ENCODE data around the gene GOLIM4.
"Not testable (repeated sequence)": the region's sequence is repeated elsewhere in the genome, so short reads cannot be mapped to it uniquely, and the experiment has no call there.

GOLIM4 gene

DNA sequence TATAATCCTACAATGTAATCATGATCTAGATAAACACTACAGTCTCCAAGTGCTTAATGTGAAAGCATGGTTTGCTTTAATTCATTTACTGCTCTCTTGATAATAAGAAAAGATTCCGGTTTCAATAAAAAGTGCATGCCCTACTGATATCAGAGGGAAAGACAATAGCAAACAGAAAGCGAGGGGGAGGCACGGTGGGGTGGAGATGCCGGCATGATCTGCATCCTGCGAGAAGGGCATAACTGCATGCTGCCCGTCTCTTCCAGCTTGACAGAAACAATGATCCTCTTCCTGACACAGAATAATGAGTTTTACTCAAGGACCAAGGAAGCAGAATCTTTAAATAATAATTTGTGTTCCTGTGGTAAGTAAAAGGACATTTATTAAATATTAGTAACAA is 51.7 kb downstream of the GOLIM4 start:
- DNase-seq: no peak

DNA sequence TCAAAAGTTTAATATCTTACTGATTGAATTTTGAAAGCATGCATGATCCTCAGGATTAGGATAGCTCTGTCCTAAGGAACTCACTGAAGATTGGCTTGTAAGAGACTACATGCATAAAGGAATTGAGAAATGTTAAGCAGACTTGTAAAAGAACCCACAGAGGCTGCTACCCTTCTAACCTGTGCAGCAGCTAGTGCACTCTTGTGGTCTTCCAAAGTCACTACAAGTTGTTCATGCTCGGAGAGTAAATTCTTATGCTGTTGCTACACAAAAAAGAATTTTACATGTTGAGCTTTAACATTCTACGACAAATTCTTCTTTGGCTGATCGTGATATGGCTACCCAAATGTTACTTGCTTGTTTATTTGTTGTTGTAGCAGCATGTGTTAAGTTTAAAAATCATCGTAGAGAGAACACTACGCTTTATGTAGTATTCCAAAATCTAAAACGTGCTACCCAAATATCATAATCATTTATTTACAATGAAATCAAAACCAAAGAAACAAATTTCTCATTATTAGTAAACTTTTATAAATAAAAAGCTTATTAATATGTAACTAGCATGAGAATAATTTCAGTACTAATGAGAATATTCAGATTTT is 55.0 kb downstream of the GOLIM4 start:
- no peak for DNase-seq

DNA sequence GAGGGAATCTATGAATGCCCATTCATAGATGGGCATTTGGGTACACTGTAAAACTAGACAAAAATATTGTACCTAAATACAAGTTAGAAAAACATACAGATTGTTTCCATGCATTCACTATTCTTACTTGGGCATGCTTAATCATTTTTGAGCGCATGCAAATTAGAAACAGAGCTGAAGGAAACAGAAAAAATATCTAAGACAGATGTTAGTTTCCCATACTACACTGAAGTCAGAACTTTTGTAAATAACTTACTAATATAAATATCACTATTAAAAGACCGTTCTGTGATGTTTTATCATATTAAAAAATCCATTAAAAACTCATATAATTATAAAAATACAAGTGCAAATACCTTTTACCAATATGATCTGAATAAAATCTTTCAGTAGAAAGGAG is 58.7 kb downstream of the GOLIM4 start:
- no peak for DNase-seq

DNA sequence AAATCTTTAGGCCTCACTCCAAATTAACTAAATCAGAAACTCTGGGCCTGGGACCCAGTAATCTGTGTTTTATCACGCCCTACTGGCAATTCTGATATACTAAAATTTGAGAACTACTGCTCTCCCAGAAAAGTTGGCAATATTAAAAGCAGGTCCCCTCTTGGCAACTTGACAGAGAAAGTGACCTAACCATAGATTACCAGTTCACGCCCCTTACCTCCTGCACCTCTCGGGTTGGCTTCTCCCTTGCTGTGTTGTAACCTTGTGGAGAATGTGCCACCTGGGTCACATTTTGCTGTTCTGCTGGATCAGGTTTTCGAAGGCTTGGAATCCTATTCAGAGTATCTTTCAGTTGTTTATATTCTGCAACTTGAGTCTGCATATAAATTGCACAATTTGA is 59.1 kb downstream of the GOLIM4 start:
- DNase-seq: no peak

DNA sequence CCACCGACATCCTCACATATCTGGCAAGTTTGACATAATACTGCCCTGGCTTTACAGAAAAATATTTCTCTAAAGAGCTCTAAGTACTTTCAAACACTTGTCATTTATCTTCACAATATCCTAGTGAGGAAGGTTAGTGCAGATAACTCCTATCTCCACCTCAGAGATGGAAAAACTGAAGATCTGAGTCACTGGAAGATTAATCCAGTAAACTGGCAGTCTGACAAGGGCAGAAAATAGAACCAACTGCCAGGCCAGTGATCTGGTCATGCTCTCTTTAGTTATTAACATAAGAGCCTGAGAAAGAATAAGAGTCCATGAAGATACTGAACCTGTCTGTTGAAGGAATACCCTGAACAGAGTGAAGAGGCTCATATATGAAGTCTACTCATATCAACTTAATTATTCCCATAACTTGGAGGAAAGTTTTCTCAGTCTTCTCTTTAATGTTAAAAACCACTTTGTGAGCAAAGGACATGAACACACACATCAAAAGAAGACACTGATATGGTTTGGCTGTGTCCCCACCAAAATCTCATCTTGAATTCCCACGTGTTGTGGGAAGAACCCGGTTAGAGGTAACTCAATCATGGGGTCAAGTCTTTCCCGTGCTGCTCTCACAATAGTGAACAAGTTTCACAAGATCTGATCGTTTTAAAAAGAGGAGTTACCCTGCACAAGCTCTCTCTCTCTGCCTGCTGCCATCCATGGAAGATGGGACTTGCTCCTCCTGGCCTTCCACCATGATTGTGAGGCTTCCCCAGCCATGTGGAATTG is 61.4 kb downstream of the GOLIM4 start:
- DNase-seq: no peak

DNA sequence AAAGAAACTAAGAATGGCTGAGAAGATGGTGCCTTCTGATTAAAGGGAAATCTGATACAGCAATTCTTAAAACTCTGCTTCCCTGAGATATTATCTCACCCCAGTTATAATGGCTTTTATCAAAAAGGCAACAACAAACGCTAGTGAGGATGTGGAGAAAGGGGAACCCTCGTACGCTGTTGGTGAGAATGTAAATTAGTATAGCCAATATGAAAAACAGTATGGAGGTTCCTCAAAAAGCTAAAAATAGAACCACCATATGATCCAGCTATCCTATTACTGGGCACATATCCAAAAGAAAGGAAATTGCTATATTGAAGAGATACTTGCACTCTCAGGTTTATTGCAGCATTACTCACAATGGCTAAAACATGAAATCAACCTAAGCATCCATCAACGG is 65.1 kb downstream of the GOLIM4 start:
- DNase-seq: no peak

DNA sequence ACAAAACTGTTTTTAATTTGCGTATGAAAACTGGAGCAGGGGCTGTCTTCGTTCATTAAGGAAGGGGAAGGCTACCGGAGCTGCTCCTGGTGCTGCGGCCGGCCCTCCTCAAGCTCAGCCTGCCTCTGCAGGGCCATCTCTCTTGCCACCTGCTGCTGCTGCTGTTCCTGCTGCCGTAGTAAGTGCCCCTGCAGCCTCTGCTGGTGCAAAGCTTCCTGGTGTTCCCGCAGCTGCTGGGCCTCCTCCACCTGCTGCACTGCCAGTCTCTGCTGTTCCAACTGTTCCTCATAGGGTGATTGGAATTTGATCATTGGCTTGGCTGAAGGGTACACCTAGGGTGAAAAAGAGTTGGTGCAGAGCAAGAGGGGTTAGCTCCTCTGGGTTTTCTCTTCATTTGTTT is 66.0 kb downstream of the GOLIM4 start:
- no peak for DNase-seq

DNA sequence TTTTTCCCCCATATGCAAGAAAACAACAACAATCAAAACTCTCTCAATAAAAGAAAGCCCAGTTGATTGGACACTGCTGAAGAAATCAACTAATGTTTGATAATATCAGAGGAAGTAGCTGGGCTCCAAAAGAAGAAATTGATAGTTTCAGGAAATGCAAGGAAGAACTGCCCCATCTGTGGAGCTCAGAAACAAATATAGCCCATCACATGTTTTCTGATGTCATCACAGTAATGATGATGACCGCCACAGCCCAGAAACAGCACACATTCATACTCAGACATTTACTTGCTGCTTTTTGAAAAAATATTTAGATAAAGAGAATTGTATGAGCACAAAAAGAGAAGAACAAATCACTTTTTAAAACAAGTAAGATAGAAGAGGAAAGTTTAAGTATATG is 67.6 kb downstream of the GOLIM4 start:
- no peak for DNase-seq

DNA sequence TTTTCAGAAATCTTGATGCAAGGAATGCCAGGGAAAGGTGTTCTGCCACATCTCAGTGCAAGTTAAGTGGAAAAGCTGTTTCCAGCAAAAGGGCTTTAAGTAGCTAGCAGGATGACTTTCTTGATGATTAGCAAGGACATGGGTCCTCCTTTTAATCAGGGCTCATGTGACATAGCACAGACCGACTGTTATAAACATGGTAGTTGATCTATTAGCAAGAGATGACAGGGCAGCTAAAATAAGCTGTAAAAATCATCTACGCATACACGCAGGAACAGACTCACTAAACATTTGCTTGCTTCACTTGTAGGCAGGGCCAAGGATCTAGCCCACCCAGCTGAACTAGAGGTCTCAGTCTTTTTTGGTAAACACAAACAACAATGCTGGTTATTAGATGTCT is 69.0 kb downstream of the GOLIM4 start:
- DNase-seq: no peak

DNA sequence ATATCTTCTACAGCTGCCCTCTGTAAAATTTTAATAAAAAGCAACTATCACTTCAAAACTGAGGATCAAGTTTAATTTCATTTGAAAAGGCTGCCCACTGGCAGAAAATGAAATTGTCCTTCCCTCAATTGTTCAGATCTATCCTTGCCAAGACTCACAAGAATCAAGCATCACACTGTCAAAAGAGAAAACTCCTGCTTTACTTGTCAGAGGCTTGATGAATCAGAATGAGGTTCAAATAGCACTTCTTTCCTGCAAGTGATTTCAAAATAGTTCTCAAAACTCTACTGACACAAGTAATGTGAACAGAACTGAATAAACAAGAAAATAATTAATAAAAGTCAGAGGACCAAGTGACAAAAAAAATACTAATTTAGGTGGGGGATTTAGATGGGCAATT is 70.6 kb downstream of the GOLIM4 start:
- DNase-seq: no peak

DNA sequence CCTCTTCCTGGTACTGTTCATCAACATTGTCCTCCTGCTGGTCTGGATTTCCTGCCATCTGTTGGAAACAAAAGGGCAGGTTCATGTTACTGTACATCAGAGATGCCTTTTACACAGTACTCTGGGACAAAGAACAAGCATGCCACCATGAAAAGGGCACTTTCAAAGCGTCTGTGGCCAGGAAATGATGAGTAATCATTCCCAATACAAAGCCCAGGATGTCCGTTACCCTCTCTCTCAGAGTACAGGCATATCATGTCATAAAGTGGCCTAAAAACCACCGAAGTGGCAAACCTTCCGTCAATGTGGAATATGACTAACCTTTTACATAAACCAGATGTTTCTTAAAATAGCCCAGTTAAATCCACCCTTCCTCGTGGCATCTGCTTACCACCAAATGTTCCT is 71.2 kb downstream of the GOLIM4 start:
- DNase-seq: no peak

DNA sequence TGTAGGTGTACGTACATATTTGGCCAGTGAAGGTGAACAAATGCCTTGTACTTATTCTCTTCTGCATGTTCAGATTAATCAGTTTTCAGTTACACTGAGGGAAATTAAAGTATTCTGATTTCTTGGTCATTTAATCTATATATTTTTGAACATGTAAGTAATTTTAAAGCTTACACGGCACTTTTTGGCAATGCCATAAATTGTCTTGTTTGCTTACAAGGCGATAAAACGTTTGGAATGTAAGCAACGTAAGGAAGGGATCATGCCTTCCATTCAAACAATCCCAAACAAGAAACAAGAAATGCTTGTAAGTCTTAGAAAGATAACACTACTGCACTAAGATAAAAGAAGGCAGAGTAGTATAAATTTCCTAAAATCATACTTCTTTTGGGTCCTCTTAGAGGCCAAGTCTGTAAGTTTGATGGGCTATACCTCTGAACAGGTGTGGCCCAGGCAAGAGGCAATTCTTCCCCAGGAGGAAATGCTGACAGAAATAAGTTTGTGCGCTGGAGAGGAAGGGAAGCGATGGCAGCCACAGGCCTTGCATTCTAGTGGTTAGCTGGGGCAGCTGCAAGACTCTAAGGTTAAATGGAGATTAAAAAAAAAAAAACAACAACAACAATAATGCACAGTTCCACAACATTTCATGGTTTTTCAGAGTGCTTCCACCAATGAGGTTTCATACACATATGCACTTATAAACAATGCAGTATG is 73.8 kb downstream of the GOLIM4 start:
- DNase-seq: no peak

DNA sequence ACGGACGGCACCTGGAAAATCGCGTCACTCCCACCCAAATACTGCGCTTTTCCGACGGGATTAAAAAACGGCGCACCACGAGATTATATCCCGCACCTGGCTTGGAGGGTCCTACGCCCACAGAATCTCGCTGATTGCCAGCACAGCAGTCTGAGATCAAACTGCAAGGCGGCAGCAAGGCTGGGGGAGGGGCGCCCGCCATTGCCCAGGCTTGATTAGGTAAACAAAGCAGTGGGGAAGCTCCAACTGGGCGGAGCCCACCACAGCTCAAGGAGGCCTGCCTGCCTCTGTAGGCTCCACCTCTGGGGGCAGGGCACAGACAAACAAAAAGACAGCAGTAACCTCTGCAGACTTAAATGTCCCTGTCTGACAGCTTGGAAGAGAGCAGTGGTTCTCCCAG is 84.4 kb downstream of the GOLIM4 start:
- DNase-seq: not testable (repeated sequence)

DNA sequence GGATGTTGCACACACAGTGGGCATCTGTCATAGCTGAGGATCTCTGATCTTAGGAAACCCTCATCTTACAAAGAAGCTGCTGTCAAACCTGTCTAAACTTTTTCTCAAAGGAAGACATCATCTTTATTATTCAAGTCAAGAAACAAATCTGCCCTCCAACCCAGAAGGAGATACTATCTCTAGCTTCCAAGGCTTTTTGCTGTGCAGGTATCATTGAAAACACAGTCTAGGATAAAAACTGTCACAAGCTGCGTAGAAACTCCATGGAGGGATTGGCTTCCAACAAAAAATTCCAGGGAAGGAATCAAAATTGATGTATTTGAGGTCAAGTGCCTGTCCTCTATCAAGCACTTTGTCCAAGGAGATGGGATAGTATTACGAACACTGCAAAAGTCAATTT is 89.1 kb downstream of the GOLIM4 start:
- no peak for DNase-seq

DNA sequence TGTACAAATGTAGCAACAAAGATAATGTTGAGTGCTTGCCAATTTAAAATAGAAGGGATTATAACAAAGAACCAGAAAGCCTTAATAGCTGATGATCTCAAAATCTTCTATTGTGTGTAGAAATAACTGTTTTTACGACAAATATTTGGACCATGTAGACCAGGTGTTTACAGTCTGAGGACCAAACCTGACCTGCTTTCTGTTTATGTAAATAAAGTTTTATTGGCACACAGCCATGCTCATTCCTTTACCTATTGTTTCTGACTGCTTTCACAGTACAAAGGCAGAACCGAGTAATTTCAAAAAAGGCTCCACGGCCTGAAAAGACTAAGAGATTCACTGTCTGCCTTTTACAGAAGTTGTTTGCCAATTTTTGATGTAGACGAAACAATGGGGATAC is 91.8 kb downstream of the GOLIM4 start:
- no peak for DNase-seq

DNA sequence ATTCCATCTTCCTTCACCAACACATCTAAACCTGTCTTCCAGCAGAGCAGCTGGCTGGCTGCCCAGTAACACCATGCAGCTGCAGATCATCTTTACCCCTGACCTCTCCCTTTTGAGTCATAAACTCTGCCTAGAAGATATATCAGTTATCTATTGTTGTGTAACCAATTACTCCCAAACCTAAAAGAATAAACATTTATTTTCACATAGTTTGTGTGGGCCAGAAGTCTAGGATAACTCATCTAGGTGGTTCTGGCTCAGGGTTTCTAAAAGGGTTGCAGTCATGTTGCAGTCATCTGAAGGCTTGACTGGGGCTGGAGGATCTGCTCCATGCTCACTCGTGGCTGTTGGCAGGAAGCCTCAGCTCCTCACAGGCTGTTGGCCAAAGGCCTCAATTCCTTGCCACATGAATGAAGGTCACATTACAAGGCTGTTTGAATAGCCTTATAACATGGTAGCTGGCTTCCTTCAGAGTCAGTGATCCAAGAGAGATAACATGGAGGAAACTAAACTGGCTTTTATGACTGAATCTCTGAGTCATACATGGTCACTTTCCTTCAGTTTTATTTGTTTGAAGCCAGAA is 92.8 kb downstream of the GOLIM4 start:
- no peak for DNase-seq

DNA sequence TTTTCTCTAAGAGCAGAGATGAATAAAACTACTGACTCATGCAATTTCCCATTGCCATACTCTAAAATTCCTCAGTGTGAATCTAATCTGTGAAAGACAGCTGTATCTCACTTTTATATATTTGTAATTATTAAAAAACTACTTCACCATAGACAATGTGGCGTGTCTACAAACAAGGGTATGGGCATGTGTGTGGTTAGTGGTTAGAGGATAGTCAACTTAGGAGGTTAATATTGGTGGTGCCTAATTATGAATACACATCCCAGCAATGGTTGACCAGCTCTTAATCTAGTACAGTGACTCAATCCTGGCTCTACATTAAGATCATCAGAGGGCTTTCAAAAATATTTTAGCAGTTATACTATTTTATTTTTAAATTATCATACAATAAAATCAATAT is 94.5 kb downstream of the GOLIM4 start:
- DNase-seq: no peak

DNA sequence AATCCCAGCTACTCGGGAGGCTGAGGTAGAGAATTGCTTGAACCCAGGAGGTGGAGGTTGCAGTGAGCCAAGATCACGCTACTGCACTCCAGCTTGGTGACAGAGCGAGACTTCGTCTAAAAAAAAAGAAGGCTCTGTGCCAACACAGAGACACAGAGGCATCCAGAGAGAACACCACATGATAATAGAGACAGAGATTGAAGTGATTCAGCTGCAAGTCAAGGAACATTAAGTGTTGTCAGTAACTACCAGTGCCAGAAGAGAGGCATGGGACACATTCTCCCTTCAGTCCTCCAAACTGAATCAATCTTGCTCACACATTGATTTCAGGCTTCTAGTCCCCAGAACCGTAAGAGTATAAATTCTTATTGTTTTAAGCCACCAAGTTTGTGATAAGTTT is 97.5 kb downstream of the GOLIM4 start:
- DNase-seq: no peak

DNA sequence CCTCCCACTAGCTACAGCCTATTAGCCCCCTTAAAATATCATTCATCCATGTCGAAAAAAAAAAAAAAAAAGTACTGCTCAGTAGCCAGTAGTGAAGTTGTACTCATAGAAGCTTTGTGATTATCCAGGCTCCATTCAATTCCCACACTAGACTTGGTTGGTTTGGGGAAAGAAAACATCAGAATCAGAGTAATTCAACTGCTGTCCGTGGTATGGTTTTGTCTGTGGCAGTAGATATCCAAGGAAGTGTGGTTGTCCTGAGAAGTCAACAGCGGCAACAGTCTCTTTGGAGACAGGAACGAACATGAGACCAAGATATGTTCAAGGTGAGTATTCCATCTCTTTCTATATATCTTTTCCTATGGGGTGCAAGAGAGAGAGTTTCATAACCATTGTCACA is 99.2 kb downstream of the GOLIM4 start:
- no peak for DNase-seq

DNA sequence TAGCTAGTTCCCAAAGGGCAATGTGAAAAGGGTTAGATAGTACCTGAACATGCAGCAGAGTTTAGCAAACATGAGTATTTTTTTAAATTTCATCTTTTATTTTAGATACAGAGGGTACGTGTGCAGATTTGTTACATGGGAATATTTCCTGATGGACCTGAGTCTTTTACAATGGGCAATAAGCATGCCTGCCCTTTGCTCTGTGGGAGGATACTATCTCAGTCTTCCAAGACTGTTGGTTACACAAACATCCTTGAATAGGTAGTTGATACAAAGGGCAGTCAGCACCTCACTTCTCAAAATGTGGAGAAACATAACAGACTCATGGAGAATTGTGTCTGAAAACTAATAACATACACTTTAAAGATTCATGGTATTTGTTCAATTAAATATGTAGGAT is 103.3 kb downstream of the GOLIM4 start:
- no peak for DNase-seq

DNA sequence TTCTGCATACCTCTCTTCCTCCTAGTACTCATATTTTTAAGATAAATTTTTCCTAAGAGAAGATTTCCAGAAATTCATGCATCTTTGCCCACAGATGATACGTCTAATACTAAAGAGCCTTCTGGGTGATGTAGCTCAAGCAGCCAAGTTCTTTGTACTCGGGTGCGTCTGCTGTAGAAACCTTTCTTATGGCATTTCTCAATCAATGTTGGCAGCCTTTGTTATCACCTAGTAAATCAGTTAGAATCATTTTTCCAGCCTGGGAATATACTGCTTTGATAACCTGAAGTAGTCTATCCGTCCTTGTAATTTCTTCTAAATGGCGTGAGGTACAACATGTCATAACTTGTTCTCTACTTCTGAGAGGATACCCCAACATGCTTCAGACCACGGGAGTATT is 104.5 kb downstream of the GOLIM4 start:
- no peak for DNase-seq

DNA sequence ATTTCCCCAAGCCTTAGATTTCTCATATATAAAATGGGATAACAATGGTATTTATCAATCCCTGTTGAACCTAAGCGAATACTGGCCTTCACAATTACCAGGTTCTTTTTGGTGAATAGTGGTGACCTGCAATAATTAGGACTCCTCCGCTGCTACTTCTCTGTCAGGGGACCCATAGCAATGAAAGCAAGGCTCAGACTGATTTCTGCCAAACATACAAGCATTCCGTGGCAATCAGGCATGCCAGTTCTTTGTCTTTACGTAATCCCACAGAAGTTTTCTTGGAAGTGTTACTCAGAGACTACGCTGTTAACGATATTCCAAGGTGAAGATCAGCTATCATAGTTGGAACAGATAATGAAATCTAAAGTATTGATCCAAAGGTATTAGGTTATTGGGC is 105.7 kb downstream of the GOLIM4 start:
- DNase-seq: no peak

DNA sequence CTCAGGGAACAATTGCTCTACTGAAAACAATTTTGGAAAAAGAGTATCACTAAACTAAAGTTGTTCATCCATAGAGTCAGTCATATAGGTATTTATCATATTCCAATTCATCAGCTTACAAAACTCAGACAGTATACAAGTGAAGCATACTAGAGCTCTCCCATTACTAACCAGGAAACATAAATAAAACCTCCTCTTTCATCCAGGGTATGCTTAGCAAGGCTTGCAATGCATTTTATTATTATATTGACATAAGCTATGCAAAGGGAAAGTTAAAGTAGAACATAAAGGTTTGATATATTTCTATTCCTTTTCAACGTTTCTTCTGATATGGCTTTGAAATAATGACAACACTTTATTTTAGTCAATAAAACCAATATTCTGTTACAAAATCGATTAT is 106.7 kb downstream of the GOLIM4 start:
- DNase-seq: no peak

DNA sequence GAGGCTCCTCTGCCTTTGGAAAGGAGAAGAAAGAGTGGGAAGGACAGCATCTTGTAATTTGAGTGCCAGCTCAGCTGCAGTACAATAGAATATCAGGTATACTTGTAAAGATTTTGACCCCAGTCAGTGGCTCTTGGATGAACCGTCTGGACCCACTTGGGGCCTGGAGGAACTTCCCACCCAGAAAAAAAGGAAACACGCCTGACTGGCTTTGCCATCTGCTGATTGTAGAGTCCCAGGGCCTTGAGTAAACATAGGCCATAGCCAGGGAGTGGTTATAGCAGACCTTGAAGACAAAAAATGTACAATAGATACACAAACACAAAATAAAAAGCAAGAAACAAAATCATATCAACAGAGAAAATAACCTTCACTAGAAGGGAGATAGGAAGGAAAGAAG is 112.1 kb downstream of the GOLIM4 start:
- DNase-seq: no peak
